Measurements from ENCODE around the gene GALP.
"Not testable (repeated sequence)": the region's sequence is repeated elsewhere in the genome, so short reads cannot be mapped to it uniquely, and the experiment has no call there.

GALP gene

GRCh38 chr19:56193981-56194640, 18.3 kb downstream of the GALP start:
- H3K27ac ChIP-seq = no peak overlapping the region
- ChIA-PET CTCF (no interaction called here), POLR2A (ENCODE audit: low non-redundant PET) (no interaction called here)
- DNase-seq (ENCODE audit: low spot score) = no peak
- no peak for TF ChIP-seq CTCF (conservative IDR thresholded peaks at IDR 0.05; ENCODE audit: low read depth)

DNA sequence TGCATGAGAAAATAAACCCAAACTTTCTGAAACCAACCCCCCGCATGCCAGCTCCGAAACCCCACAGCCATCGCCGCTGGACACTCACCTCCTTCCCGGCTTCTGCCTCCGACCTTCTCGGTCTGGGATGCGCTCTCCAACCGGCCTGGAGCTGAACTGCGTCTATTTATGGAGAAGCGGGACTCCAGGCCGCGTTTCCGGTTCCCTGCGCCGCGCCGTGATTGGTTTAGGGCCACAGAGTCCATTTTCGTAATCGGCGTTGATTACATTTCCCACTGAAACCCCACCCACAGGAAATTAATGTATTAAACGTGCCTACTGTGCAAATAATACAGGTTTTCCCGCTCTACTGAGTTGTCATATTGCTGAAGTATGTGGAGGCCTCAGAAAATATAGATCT, 21.8 kb downstream of the GALP start, which contains the start of gene ZSCAN5B:
Gene ZSCAN5B (minus strand): TSS at position 138 of the 400 bp plus-strand sequence. CDS start 4,731 bp downstream, outside the sequence.
- DNase-seq (ENCODE audit: low spot score); H3K27ac ChIP-seq; POLR2A ChIA-PET (ENCODE audit: low non-redundant PET): not testable (repeated sequence)
- CTCF ChIA-PET = interaction anchor here (0.6 kb wide), 1 partner anchor 55 kb away, joined by 3 read pairs; no protein-coding TSS in a partner anchor

GRCh38 chr19:56199687-56200086, 23.9 kb downstream of the GALP start:
- ChIA-PET POLR2A (ENCODE audit: low non-redundant PET) (no interaction called here), CTCF (no interaction called here)
- H3K27ac ChIP-seq = no peak overlapping the region
- TF ChIP-seq CTCF (conservative IDR thresholded peaks at IDR 0.05; ENCODE audit: low read depth) = no peak
- no peak for DNase-seq (ENCODE audit: low spot score)

GRCh38 chr19:56201973-56202372, 26.2 kb downstream of the GALP start, which contains the start of gene ZSCAN5C:
ZSCAN5C (plus strand) TSS chr19:56202273; CDS start chr19:56205914, 3,641 bp downstream.
- TF ChIP-seq CTCF (conservative IDR thresholded peaks at IDR 0.05; ENCODE audit: low read depth) = no peak
- CTCF ChIA-PET = no interaction called here
- DNase-seq (ENCODE audit: low spot score) = no peak
- POLR2A ChIA-PET (ENCODE audit: low non-redundant PET) = no interaction called here
- no peak within 1 kb of the TSS for H3K27ac ChIP-seq

GRCh38 chr19:56207581-56207980, 31.8 kb downstream of the GALP start:
- POLR2A ChIA-PET (ENCODE audit: low non-redundant PET); CTCF ChIA-PET; DNase-seq (ENCODE audit: low spot score); H3K27ac ChIP-seq: not testable (repeated sequence)

DNA sequence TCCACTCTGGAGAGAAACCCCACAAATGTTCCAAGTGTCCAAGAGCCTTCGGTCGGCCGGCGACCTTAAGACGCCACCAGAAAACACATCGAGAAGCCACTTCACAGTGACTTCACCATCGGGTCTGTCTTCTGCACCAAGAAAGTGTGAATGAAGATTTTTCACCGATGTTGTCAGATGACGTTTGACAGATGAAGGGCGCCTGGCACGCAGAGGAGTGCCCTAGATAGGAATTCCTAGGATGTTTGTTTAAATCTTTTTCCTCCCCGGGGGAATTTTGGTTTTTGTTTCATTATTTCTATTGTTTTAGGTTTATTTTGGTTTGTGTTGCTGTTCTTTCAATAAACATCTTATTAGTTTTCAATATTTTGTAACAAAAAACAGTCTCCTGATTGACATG, 33.3 kb downstream of the GALP start:
- no peak for TF ChIP-seq CTCF (conservative IDR thresholded peaks at IDR 0.05; ENCODE audit: low read depth)
- ChIA-PET POLR2A (ENCODE audit: low non-redundant PET) (no interaction called here), CTCF (no interaction called here)

DNA sequence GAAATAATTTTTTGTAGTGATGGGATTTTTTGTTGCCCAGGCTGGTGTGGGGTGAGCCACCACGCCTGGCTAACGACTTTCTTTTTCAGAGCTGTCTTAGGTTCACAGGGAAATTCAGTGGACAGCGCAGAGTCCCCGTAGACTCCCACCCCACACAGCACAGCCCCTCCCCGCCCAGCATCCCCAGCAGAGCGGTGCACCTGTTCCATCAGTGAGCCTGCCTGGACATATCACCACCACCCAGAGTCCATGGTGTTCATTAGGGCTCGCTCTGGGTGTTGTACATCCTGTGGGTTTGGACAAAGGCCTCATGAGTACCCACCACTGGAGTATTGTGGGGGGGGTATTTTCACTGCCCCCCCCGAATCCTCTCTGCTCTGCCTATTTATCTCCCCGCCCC, 34.2 kb downstream of the GALP start:
- POLR2A ChIA-PET (ENCODE audit: low non-redundant PET); CTCF ChIA-PET; H3K27ac ChIP-seq; DNase-seq (ENCODE audit: low spot score): not testable (repeated sequence)

More for the DNA sequence above, 33.3 kb downstream of the GALP start:
- H3K27ac ChIP-seq = no peak overlapping the region
- DNase-seq (ENCODE audit: low spot score) = no peak

GRCh38 chr19:56211718-56212117, 35.9 kb downstream of the GALP start:
- TF ChIP-seq CTCF (conservative IDR thresholded peaks at IDR 0.05; ENCODE audit: low read depth) = no peak
- no peak overlapping the region for H3K27ac ChIP-seq
- ChIA-PET CTCF (no interaction called here), POLR2A (ENCODE audit: low non-redundant PET) (no interaction called here)
- DNase-seq (ENCODE audit: low spot score) = no peak
